Endothelial cell of umbilical vein (primary cell): ENCODE data around the gene PPM1L. TPM values are rescaled to one million over a fixed set of nuclear protein-coding genes. Genes with fewer than 3 reads are reported as not detected.

Experiments used
- BruUV-seq: library from RNA; stranded (reverse); fragments of 400-500 nt; replicated peaks from 2 replicates; lab custom pipeline; 2021; lab: Mats Ljungman, UMichigan
- CTCF ChIA-PET: fragments of 300-600, 350-600 bp; sonication (Branson Sonifier 250); formaldehyde crosslinking; loops from one replicate; lab custom pipeline; 2021; ENCODE audit warnings: antibody characterized with exemption, inconsistent platforms; lab: Charles Lee
- POLR2A ChIA-PET: fragments of 300-600, 350-600 bp; sonication (Branson Sonifier 250); formaldehyde crosslinking; loops from one replicate; lab custom pipeline; 2021; ENCODE audit warnings: antibody characterized with exemption, inconsistent platforms; lab: Charles Lee
- DNase-seq: peaks from one replicate; pipeline ENCODE4 v3.0.0-alpha.2; 2011; ENCODE audit warnings: low read depth, low spot score
- FAIRE-seq: peaks from 2 replicates; lab custom pipeline; 2011; peaks lifted over from hg19 to GRCh38; lab: Jason Lieb, UNC
- H2AFZ ChIP-seq: 2 replicates; pipeline ENCODE4 v1.6.0; 2012; ENCODE audit warnings: low read depth, low read length, control low read depth, inconsistent platforms
- H3K27ac ChIP-seq: 2 replicates; pipeline ENCODE4 v1.5.1; 2011; ENCODE audit warnings: low read depth, mild to moderate bottlenecking, control low read depth, low read length, moderate library complexity; ENCODE audit not compliant: insufficient read depth
- H3K27me3 ChIP-seq, 2 experiments: 2 replicates each; pipeline versions ENCODE4 v1.6.0 to v1.6.1; 2011; ENCODE audit warnings: low read length in 2 of 2, mixed read lengths in 1 of 2; ENCODE audit not compliant: control insufficient read depth in 2 of 2, insufficient read depth in 2 of 2
- H3K36me3 ChIP-seq, 2 experiments: 2 replicates in 1 of 2; 3 replicates in 1 of 2; pipeline ENCODE4 v1.5.1; 2011; ENCODE audit warnings: low read length in 2 of 2, mild to moderate bottlenecking in 1 of 2, moderate library complexity in 1 of 2; ENCODE audit not compliant: control insufficient read depth in 2 of 2, insufficient read depth in 2 of 2; ENCODE audit errors: extremely low read depth in 1 of 2
- H3K4me1 ChIP-seq: 3 replicates; pipeline ENCODE4 v1.5.1; 2011; ENCODE audit warnings: mild to moderate bottlenecking, low read length; ENCODE audit not compliant: control insufficient read depth, insufficient read depth; ENCODE audit errors: extremely low read depth
- H3K4me2 ChIP-seq: 2 replicates; pipeline ENCODE4 v1.6.1; 2011; ENCODE audit warnings: low read length, control low read depth, mixed read lengths; ENCODE audit not compliant: insufficient read depth
- H3K4me3 ChIP-seq, 3 experiments: fragments of 200-600 bp in 1 of 3; sonication (generic), shearing (Covaris generic) in 1 of 3; replicated peaks in 1 of 3; 2 replicates each; pipeline ENCODE4 v1.5.1; 2011 to 2016; ENCODE audit warnings: control low read depth in 3 of 3, low read length in 3 of 3, mild to moderate bottlenecking in 2 of 3, inconsistent platforms in 1 of 3, low read depth in 1 of 3, moderate library complexity in 1 of 3; ENCODE audit not compliant: insufficient read depth in 1 of 3
- H3K79me2 ChIP-seq: 2 replicates; pipeline ENCODE4 v1.6.0; 2012; ENCODE audit warnings: low read length, inconsistent platforms; ENCODE audit not compliant: control insufficient read depth, insufficient read depth
- H3K9ac ChIP-seq: replicated peaks from 2 replicates; pipeline ENCODE3; 2011; ENCODE audit warnings: low read length, control low read depth; ENCODE audit not compliant: insufficient read depth; ENCODE audit errors: extremely low read depth
- H3K9me1 ChIP-seq: replicated peaks from 3 replicates; pipeline ENCODE4 v1.6.0; 2011; ENCODE audit warnings: mild to moderate bottlenecking, low read length; ENCODE audit not compliant: control insufficient read depth, insufficient read depth; ENCODE audit errors: extremely low read depth
- H3K9me3 ChIP-seq: replicated peaks from 2 replicates; pipeline ENCODE4 v1.5.1; 2012; ENCODE audit warnings: low read length, inconsistent platforms; ENCODE audit not compliant: control insufficient read depth, insufficient read depth
- H4K20me1 ChIP-seq: replicated peaks from 2 replicates; pipeline ENCODE3; 2011; ENCODE audit warnings: mild to moderate bottlenecking, low read length; ENCODE audit not compliant: control insufficient read depth, insufficient read depth; ENCODE audit errors: extremely low read depth
- EZH2 ChIP-seq: IDR thresholded peaks from 2 replicates; pipeline ENCODE4 v1.6.1; 2012; ENCODE audit warnings: borderline replicate concordance, low read depth, mild to moderate bottlenecking, moderate library complexity, low read length, inconsistent platforms; ENCODE audit not compliant: severe bottlenecking
- FOS ChIP-seq: IDR thresholded peaks from 2 replicates; pipeline ENCODE4 v1.6.1; 2011; ENCODE audit warnings: mild to moderate bottlenecking, low read length, moderate library complexity, borderline replicate concordance; ENCODE audit not compliant: insufficient read depth
- GATA2 ChIP-seq: IDR thresholded peaks from 2 replicates; pipeline ENCODE4 v1.7.0; 2011; ENCODE audit warnings: low read depth, mild to moderate bottlenecking, moderate library complexity, mixed read lengths, low read length; ENCODE audit not compliant: insufficient read length, insufficient read depth
- JUN ChIP-seq: IDR thresholded peaks from 2 replicates; pipeline ENCODE4 v1.6.1; 2011; ENCODE audit warnings: borderline replicate concordance, low read depth; ENCODE audit not compliant: insufficient read length, insufficient read depth
- MYC ChIP-seq: IDR thresholded peaks from one replicate; pipeline ENCODE4 v1.6.1; 2011; ENCODE audit warnings: mild to moderate bottlenecking, low read depth, low read length
- POLR2A ChIP-seq: IDR thresholded peaks from 2 replicates; pipeline ENCODE4 v1.6.1; 2012; ENCODE audit warnings: low read depth, mild to moderate bottlenecking, control low read depth, low read length
- POLR2AphosphoS5 ChIP-seq: IDR thresholded peaks from 2 replicates; pipeline ENCODE4 v1.6.1; 2012; ENCODE audit warnings: low read depth, mild to moderate bottlenecking, control low read depth, low read length, moderate library complexity; ENCODE audit not compliant: insufficient read depth
- dilution Hi-C: fragments of 300-500 bp; cut with MboI; formaldehyde crosslinking; loops from one replicate; pipeline ENCODE4 v1.15.0; 2019; ENCODE audit warnings: low sequenced_read_pairs; ENCODE audit not compliant: extremely low pct_ligation_motif_present
- intact Hi-C: fragments of 100-400 bp; cut with micrococcal nuclease; formaldehyde crosslinking; loops from one replicate; pipeline ENCODE4 v1.10.0; 2022
- polyA plus RNA-seq, 4 experiments: library from polyadenylated mRNA; depleted of rRNA in 3 of 4; stranded (reverse) in 3 of 4; unstranded in 1 of 4; fragments of >200 nt; gene quantifications; 2 replicates each; pipeline versions ENCODE4 v1.2.1 to v1.2.3, GENCODE V29; 2011 to 2012; ENCODE audit warnings: missing spikeins in 1 of 4
- total RNA-seq: library from RNA; stranded (reverse); gene quantifications from 2 replicates; pipeline ENCODE4 v1.2.3, GENCODE V29; 2021
- TF ChIP-seq, protein P1 (sequence below): IDR thresholded peaks from 2 replicates; pipeline ENCODE4 v1.6.1; 2011; ENCODE audit not compliant: insufficient read depth, insufficient read length
- TF ChIP-seq, protein P2 (sequence below), 2 donors: IDR thresholded peaks; 1 replicate in 1 of 2; 2 replicates in 1 of 2; pipeline ENCODE4 v1.5.1; 2011; ENCODE audit warnings: low read length in 2 of 2, mild to moderate bottlenecking in 2 of 2, moderate library complexity in 2 of 2, control low read depth in 1 of 2, inconsistent platforms in 1 of 2, low read depth in 1 of 2; ENCODE audit not compliant: insufficient read depth in 1 of 2; ENCODE audit errors: extremely low read depth in 1 of 2

Gene PPM1L
- total and polyA plus RNA-seq, 2 donors (not counting 3 experiments of a cell fraction or from before 2014, with no cell fraction given): 0.63 to 2.9 TPM

DNA sequence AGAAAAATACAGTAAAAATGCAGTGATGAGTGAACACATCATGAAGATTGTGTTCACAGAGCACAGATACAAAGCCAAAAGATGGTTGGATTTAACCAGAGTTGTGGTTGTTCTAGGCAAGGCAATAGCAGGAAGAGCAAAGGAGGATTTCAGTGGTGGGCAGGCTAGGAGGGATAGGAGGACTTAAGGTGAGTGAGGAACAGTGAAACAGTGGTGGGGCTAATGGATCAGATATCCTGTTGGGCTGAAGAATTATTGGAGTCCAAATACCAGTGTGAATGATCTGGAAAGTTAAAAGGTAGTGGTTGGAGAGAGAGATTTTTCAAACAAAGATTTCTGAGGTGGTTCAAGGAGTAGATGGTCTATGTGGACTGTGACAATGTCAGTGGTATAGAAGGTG, 240.8 kb downstream of the PPM1L start:
- Histone ChIP-seq H4K20me1 (no peaks in the 10 kb centered on the region), H3K36me3 (no peaks in the 10 kb centered on the region), H3K9ac (no peak overlapping the region), H3K9me3 (no peaks in the 10 kb centered on the region), H2AFZ (no peak overlapping the region), H3K9me1 (no peaks in the 10 kb centered on the region), H3K79me2 (no peaks in the 10 kb centered on the region), H3K27me3 (no peaks in the 10 kb centered on the region), H3K4me1 (no peaks in the 10 kb centered on the region), H3K27ac (no peak overlapping the region), H3K4me2 (no peak overlapping the region), H3K4me3 (no peak overlapping the region)
- TF ChIP-seq, protein P1, sequence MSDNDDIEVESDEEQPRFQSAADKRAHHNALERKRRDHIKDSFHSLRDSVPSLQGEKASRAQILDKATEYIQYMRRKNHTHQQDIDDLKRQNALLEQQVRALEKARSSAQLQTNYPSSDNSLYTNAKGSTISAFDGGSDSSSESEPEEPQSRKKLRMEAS: no peak
- TF ChIP-seq JUN: no peak
- TF ChIP-seq, protein P2, sequence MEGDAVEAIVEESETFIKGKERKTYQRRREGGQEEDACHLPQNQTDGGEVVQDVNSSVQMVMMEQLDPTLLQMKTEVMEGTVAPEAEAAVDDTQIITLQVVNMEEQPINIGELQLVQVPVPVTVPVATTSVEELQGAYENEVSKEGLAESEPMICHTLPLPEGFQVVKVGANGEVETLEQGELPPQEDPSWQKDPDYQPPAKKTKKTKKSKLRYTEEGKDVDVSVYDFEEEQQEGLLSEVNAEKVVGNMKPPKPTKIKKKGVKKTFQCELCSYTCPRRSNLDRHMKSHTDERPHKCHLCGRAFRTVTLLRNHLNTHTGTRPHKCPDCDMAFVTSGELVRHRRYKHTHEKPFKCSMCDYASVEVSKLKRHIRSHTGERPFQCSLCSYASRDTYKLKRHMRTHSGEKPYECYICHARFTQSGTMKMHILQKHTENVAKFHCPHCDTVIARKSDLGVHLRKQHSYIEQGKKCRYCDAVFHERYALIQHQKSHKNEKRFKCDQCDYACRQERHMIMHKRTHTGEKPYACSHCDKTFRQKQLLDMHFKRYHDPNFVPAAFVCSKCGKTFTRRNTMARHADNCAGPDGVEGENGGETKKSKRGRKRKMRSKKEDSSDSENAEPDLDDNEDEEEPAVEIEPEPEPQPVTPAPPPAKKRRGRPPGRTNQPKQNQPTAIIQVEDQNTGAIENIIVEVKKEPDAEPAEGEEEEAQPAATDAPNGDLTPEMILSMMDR (IDR thresholded peaks at IDR 0.05; ENCODE audit: extremely low read depth in 1 of 2, insufficient read depth in 1 of 2, low read depth in 1 of 2, low read length in 2 of 2): no peak
- TF ChIP-seq POLR2A: no peak
- POLR2A ChIA-PET: no interaction called here
- DNase-seq (no peak), FAIRE-seq (no peak)
- CTCF ChIA-PET: no interaction called here
- intact Hi-C loops: no loop called here
- no TSS peak for BruUV-seq
- dilution Hi-C loops: no loop called here

DNA sequence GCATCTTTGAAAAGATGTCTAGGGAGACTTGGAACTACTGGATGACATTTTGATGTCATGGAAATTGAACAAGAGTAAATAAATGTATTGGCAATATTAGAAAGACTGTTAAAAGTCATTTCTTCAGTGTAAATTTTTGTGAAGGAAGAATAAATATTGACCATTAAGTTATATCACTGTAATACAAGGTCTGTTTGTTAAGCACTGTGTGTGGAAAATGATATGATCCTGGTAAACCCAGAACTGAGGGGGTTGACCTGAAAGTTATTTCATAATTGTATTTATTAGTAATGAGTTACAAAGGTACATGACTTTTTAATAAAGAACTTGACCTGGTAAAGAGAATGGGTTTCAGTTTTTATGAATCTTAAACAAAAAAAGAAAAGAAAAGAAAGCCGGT, 242.6 kb downstream of the PPM1L start:
- H3K9ac ChIP-seq: no peak overlapping the region
- BruUV-seq: no TSS peak
- dilution Hi-C loops: no loop called here

More for the DNA sequence above, 242.6 kb downstream of the PPM1L start:
- no peaks in the 10 kb centered on the region for H3K9me3 ChIP-seq
- no peak overlapping the region for H3K4me3 ChIP-seq
- POLR2A ChIA-PET: no interaction called here
- no peaks in the 10 kb centered on the region for H3K36me3 ChIP-seq
- H3K27me3 ChIP-seq: no peaks in the 10 kb centered on the region
- TF ChIP-seq GATA2: no peak
- no peak for TF ChIP-seq EZH2
- TF ChIP-seq, protein P1: no peak
- TF ChIP-seq JUN: no peak
- no peak for TF ChIP-seq POLR2A
- no peak for TF ChIP-seq MYC
- TF ChIP-seq POLR2AphosphoS5: no peak
- TF ChIP-seq FOS: no peak
- TF ChIP-seq, protein P2 (IDR thresholded peaks at IDR 0.05; ENCODE audit: extremely low read depth in 1 of 2, insufficient read depth in 1 of 2, low read depth in 1 of 2, low read length in 2 of 2): no peak
- no peaks in the 10 kb centered on the region for H3K9me1 ChIP-seq
- H3K79me2 ChIP-seq: no peaks in the 10 kb centered on the region
- H3K27ac ChIP-seq: no peak overlapping the region
- no peak overlapping the region for H2AFZ ChIP-seq
- intact Hi-C loops: no loop called here
- no peaks in the 10 kb centered on the region for H3K4me1 ChIP-seq
- H3K4me2 ChIP-seq: no peak overlapping the region
- CTCF ChIA-PET: no interaction called here
- no peaks in the 10 kb centered on the region for H4K20me1 ChIP-seq
- DNase-seq (no peak), FAIRE-seq (no peak)
